ENCODE results near the gene COX19.

The COX19 gene

DNA sequence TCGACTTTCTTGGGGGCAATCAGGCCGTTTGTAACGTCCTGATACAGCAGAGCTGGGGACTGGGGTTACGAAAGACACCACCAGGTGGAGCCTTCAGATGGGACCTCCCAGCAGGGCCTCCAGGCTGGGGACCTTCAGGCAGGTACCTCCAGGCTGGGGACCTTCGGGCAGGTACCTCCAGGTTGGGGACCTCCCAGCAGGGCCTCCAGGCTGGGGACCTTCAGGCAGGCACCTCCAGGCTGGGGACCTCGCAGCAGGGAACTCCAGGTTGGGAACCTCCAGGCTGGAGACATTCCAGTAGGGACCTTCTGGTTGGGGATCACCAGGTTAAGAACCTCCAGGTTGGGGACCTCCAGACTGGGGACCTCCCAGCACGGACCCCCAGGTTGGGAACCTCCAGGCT, 45.5 kb upstream of the COX19 start:
- no peak overlapping the region for H3K4me3 ChIP-seq (replicated peaks; ENCODE audit: low read depth, low read length)
- no peak for DNase-seq (ENCODE audit: extremely low read depth, low read depth)
- TF ChIP-seq, protein P1, sequence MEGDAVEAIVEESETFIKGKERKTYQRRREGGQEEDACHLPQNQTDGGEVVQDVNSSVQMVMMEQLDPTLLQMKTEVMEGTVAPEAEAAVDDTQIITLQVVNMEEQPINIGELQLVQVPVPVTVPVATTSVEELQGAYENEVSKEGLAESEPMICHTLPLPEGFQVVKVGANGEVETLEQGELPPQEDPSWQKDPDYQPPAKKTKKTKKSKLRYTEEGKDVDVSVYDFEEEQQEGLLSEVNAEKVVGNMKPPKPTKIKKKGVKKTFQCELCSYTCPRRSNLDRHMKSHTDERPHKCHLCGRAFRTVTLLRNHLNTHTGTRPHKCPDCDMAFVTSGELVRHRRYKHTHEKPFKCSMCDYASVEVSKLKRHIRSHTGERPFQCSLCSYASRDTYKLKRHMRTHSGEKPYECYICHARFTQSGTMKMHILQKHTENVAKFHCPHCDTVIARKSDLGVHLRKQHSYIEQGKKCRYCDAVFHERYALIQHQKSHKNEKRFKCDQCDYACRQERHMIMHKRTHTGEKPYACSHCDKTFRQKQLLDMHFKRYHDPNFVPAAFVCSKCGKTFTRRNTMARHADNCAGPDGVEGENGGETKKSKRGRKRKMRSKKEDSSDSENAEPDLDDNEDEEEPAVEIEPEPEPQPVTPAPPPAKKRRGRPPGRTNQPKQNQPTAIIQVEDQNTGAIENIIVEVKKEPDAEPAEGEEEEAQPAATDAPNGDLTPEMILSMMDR (IDR thresholded peaks at IDR 0.05; ENCODE audit: low read depth, low read length, missing control alignments): peak; percentile 23

DNA sequence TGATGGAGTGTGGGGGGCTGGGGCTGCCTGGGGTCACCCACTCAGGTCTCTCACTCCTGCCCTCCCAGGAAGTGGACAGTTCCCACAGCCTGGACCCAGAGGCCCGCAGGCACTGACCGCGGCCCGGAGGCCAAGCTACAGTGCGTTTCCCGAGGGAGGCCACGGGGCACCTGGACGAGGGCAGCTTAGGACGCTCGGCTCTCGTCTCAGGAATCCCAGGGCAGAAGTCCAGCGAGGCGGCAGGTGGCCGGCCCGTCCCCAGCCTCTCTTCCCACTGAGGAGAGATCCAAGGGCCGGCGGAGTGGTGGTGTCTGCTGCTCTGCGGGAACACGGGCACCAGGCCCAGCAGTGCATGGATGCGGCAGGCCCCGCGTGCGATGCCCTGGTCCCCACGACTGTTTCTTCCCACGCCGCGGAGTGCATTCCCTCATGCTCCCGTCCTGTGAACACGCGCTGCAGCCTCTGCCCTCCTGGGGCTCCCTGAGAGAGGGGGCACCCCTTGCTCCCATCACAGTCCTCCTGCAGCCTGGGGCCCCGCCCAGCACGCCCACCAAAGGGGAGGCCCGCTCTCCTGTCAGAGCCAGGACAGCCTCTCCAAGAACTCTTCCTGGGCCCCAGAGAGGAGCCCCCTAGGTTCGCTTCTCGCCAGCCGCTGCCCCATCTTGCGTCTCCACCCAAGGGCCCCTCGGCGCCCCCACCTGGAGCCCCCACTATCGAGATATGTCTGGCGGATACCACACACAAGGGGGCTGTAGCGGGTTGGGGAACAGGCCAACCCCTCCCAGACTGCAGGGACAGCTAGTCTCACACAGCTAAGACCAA, 44.7 kb upstream of the COX19 start:
- TF ChIP-seq, protein P1 (IDR thresholded peaks at IDR 0.05; ENCODE audit: low read depth, low read length, missing control alignments): no peak
- DNase-seq (ENCODE audit: extremely low read depth, low read depth): no peak
- H3K4me3 ChIP-seq (replicated peaks; ENCODE audit: low read depth, low read length): no peak overlapping the region

GRCh38 chr7:1019255-1019785, 44.0 kb upstream of the COX19 start:
- TF ChIP-seq, protein P1 (IDR thresholded peaks at IDR 0.05; ENCODE audit: low read depth, low read length, missing control alignments): no peak

GRCh38 chr7:1018334-1018695, 43.0 kb upstream of the COX19 start:
- H3K4me3 ChIP-seq (replicated peaks; ENCODE audit: low read depth, low read length): no peak overlapping the region
- no peak for DNase-seq (ENCODE audit: extremely low read depth, low read depth)
- TF ChIP-seq, protein P1 (IDR thresholded peaks at IDR 0.05; ENCODE audit: low read depth, low read length, missing control alignments): no peak

More at GRCh38 chr7:1019255-1019785, 44.0 kb upstream of the COX19 start:
- DNase-seq (ENCODE audit: extremely low read depth, low read depth): no peak
- no peak overlapping the region for H3K4me3 ChIP-seq (replicated peaks; ENCODE audit: low read depth, low read length)

GRCh38 chr7:1017586-1018333, 42.4 kb upstream of the COX19 start:
- TF ChIP-seq, protein P1 (IDR thresholded peaks at IDR 0.05; ENCODE audit: low read depth, low read length, missing control alignments): no peak
- H3K4me3 ChIP-seq (replicated peaks; ENCODE audit: low read depth, low read length): no peak overlapping the region
- DNase-seq (ENCODE audit: extremely low read depth, low read depth): no peak

DNA sequence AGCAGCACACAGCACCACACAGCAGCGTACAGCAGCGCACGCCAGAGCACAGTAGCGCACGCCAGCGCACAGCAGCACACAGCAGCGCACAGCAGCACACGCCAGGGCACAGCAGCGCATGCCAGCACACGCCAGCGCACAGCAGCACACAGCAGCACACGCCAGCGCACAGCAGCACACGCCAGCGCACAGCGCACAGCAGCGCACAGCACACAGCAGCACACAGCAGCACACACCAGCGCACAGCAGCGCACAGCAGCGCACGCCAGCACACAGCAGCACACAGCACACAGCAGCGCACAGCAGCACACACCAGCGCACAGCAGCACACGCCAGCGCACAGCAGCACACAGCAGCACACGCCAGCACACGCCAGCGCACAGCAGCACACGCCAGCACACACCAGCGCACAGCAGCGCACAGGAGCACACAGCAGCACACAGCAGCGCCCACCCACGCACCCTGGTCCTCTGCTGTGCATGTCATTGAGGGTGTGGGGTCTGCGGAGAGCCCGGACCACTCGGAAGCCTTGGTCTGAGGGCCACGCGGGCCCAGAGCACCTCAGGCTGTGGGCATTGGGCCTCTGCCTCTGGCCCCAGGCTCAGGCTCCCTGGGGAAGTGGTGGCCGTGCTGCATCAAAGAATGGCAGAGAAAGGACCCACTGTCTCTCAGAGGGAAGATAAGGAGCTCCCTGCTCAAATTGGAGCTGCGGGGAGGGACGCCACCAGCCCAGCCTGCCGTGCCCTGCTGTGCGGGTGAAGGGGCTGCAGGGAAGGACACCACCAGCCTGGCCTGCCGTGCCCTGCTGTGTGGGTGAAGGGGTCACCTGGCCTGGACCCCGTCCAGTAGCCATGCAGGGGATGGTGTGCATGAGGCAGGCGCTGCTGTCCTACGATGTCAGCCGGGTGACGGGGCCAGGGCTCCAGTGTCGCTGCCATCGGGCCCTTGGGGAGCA, 41.5 kb upstream of the COX19 start:
- no peak overlapping the region for H3K4me3 ChIP-seq (replicated peaks; ENCODE audit: low read depth, low read length)
- TF ChIP-seq, protein P1 (IDR thresholded peaks at IDR 0.05; ENCODE audit: low read depth, low read length, missing control alignments): no peak
- no peak for DNase-seq (ENCODE audit: extremely low read depth, low read depth)

All from HFF-Myc (cell line).